HPDE6-E6E7 (cell line): Measurements from ENCODE around the gene RABGGTA.

Source experiments
- DNase-seq: peaks from one replicate; pipeline ENCODE4 v3.0.0; 2011; ENCODE audit warnings: missing footprints; ENCODE audit errors: extremely low spot score

RABGGTA gene, protein sequence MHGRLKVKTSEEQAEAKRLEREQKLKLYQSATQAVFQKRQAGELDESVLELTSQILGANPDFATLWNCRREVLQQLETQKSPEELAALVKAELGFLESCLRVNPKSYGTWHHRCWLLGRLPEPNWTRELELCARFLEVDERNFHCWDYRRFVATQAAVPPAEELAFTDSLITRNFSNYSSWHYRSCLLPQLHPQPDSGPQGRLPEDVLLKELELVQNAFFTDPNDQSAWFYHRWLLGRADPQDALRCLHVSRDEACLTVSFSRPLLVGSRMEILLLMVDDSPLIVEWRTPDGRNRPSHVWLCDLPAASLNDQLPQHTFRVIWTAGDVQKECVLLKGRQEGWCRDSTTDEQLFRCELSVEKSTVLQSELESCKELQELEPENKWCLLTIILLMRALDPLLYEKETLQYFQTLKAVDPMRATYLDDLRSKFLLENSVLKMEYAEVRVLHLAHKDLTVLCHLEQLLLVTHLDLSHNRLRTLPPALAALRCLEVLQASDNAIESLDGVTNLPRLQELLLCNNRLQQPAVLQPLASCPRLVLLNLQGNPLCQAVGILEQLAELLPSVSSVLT

DNA sequence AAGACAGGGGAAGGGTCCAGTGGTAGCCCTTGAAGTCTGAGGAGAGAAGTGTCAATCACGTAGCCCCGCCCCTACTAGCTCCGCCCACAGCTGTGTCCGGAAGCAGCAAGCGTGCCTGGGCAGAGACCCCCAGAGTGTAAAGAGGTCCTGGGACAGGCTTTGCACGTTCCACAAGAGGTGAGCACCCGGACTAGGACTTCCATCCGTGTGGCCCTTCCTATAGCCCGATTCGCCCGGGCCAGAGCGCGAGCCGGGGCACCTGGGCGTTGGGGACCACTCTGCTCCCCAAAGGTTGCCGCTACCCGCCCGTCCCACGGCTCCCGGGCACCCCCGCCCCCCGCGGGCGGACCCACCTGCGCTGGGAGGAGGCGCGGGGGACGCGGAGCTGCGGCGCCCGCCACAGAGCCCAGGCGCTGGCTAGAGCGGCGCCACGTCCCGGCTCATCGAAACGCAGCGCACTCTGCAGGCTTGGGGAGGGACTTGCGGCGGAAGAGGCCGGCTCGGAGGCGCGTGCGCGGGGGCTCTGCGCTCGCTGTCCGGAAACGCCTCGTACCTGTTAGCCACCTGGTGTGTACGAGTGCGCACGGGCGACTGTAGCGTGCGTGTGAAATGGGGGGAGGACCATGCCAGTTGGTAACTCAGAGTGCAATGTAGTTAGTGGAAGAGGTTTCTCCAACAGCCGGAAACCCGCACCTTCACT, at the start of gene RABGGTA:
Gene RABGGTA (minus strand): TSS at position 464 of the 700 bp plus-strand sequence. CDS start 482 bp downstream, outside the sequence.
- peak; percentile 93 for DNase-seq

DNA sequence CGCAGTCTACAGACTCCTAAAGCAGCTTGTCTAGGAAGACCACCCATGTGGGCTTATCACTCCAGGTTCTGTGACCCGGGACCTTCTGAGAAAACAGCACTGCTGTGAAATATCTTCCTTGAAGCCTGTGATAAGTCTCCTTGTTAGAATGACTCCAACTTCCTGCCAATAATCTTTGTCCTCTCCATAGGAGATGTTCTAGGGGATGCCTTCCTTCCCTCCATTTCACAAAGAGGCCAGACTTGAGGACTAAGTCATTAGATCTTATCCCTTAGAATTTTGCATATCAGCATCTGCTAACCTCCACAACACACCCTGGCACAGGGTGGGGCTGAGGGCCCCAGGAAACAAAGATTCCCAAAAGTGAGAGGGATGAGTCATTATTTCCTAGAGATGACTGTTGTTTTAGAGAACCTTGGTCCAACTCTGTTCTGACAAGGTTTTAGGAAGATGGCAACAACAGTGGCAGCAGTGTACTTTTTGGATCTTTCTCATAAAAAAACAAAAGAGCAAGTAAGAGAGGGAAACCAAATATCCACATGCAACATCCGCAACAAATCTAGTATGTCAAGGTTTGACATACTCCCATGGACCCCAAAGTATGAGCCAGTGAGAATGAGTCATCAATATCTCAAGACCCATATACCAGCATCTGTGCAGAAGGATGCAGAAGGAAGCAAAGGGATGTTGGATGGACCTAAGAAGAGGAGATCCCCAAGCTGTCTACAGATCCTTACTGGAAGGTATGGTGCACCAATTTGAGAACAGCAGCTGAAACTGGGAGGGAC, 45.9 kb upstream of the RABGGTA start:
- no peak for DNase-seq

DNA sequence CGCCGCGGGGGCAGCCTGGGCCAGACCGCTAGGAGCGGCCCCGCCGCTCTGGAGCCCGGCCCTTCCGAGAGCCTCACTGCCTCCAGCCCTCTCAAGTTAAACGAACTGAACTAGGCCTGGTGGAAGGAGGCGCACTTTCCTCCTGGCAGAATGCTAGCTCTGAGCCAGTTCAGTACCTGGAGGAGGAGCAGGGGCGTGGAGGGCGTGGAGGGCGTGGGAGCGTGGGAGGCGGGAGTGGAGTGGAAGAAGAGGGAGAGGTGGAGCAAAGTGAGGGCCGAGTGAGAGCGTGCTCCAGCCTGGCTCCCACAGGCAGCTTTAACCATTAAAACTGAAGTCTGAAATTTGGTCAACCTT, 45.2 kb upstream of the RABGGTA start:
- DNase-seq: no peak

DNA sequence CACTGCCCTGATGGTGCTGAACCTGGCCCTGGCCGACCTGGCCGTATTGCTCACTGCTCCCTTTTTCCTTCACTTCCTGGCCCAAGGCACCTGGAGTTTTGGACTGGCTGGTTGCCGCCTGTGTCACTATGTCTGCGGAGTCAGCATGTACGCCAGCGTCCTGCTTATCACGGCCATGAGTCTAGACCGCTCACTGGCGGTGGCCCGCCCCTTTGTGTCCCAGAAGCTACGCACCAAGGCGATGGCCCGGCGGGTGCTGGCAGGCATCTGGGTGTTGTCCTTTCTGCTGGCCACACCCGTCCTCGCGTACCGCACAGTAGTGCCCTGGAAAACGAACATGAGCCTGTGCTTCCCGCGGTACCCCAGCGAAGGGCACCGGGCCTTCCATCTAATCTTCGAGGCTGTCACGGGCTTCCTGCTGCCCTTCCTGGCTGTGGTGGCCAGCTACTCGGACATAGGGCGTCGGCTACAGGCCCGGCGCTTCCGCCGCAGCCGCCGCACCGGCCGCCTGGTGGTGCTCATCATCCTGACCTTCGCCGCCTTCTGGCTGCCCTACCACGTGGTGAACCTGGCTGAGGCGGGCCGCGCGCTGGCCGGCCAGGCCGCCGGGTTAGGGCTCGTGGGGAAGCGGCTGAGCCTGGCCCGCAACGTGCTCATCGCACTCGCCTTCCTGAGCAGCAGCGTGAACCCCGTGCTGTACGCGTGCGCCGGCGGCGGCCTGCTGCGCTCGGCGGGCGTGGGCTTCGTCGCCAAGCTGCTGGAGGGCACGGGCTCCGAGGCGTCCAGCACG, 44.6 kb upstream of the RABGGTA start:
- no peak for DNase-seq

DNA sequence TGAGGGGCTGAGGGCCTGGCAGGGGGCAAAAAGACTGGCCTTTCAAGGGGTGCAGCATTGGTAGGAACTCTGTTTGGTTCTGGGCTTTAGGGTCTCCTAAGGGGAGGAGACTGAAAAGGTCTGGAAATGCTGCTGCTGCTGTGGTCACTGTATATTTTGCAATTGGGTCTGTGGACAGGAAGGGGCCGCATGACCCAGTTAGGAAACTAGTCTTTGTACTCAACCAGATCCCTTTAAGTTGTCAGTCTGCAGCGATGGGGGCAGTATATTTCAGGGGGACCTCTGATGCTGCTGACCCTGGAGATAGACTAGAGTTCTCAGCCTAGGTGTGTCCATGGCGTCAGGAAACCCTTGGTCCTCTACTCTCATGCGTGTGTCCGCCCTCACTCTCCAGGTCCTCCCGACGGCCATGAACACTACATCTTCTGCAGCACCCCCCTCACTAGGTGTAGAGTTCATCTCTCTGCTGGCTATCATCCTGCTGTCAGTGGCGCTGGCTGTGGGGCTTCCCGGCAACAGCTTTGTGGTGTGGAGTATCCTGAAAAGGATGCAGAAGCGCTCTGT, 43.9 kb upstream of the RABGGTA start:
- no peak for DNase-seq

DNA sequence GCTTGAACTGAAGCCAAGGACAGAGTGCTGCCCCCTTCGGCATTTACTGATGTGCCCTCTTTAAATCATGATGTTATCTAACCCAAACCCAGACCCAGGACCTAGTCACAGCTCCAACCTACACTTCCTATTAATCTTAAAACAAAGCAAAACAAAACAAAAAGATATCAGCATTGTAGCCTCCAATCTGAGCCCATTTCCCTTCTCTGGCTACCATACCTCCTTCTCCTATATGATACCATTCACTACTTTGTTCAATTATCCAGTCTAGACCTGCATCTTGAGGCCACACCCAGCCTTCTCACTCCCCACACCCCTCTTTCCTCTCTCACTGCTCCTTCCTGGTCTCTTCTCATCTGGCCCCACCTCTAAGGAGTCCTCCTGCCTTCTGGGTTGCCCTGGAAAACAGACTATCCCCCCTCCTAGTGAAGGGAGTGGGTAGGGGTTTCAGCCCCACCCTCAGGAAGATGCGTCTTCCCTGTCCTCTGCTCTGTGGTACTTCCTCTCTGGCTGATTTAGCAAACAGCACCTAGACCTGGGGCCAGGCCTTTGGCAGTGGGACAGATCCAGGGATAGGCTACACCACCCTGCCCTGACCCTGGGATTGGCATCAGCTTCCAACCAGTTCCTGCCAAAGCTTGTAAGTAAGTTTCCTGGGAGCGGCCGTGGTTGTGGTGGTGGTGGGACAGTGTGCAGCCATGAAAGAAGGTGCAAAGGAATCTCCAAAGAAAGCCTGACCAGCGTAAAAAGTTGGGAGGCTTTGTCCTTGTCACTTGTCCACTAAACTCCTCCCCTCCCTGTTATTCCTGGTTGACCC, 43.2 kb upstream of the RABGGTA start:
- DNase-seq: no peak

- DNase-seq: no peak
These were observed 42.5 kb upstream of the RABGGTA start for GRCh38 chr14:24313913-24314312.

- no peak for DNase-seq
These were observed 41.5 kb upstream of the RABGGTA start for GRCh38 chr14:24312736-24313507.

GRCh38 chr14:24311837-24312615, 40.6 kb upstream of the RABGGTA start:
- DNase-seq: no peak

DNA sequence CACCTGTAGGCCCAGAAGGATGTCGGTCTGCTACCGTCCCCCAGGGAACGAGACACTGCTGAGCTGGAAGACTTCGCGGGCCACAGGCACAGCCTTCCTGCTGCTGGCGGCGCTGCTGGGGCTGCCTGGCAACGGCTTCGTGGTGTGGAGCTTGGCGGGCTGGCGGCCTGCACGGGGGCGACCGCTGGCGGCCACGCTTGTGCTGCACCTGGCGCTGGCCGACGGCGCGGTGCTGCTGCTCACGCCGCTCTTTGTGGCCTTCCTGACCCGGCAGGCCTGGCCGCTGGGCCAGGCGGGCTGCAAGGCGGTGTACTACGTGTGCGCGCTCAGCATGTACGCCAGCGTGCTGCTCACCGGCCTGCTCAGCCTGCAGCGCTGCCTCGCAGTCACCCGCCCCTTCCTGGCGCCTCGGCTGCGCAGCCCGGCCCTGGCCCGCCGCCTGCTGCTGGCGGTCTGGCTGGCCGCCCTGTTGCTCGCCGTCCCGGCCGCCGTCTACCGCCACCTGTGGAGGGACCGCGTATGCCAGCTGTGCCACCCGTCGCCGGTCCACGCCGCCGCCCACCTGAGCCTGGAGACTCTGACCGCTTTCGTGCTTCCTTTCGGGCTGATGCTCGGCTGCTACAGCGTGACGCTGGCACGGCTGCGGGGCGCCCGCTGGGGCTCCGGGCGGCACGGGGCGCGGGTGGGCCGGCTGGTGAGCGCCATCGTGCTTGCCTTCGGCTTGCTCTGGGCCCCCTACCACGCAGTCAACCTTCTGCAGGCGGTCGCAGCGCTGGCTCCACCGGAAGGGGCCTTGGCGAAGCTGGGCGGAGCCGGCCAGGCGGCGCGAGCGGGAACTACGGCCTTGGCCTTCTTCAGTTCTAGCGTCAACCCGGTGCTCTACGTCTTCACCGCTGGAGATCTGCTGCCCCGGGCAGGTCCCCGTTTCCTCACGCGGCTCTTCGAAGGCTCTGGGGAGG, 39.5 kb upstream of the RABGGTA start, which contains the start of gene LTB4R:
Gene LTB4R (plus strand): TSS at position 857 of the 959 bp plus-strand sequence. CDS start 4,150 bp downstream, outside the sequence.
- peak; percentile 51 for DNase-seq

GRCh38 chr14:24310265-24310645, 38.9 kb upstream of the RABGGTA start:
- DNase-seq: no peak

DNA sequence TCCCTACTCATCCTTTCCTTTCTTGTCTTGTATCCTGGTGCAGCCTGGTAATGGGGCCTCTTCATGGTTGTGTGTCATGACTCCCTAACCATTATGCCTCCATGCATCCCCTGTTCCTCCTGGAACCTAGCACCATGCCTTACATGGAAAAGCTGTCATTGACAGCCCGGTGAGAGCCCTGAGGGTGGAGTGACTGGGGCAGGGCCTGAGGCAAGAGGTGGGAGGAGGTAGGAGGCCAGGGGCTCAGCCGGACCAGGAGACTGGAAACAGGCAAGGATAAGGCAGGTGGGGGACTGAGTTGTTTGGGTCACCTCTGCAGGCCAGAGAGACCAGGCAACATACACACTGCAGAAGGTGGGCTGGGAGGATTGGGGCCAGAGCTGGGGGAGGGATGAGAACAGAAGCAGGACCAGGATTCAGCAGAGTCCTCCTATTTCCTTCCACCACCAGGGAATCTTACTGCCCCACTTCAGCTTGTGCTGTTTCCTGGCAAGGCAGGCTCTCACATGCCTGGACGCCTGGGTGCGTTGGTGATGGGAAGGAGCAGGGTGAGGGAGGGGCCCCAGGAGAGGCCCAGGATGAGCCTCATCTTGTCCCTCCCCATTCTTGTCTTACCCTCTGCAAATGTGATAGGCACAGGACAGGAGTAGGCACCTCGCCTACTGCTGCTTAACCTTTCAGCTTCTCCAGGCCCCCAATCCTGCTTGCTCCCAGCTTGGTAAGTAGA, 38.3 kb upstream of the RABGGTA start, which contains the start of gene LTB4R2:
Gene LTB4R2 (plus strand): TSS at position 603 of the 727 bp plus-strand sequence. CDS start 525 bp downstream, outside the sequence.
- DNase-seq: peak; percentile 91

- DNase-seq: no peak
These were observed 37.1 kb upstream of the RABGGTA start for GRCh38 chr14:24308342-24309124.

- peak; percentile 54 for DNase-seq
These were observed 36.4 kb upstream of the RABGGTA start, which contains the start of gene CIDEB for GRCh38 chr14:24307575-24308341. Gene CIDEB (minus strand): TSS chr14:24307977. CDS start chr14:24307858, 119 bp downstream.
